ENCODE data around the gene FURIN.

Gene FURIN

DNA sequence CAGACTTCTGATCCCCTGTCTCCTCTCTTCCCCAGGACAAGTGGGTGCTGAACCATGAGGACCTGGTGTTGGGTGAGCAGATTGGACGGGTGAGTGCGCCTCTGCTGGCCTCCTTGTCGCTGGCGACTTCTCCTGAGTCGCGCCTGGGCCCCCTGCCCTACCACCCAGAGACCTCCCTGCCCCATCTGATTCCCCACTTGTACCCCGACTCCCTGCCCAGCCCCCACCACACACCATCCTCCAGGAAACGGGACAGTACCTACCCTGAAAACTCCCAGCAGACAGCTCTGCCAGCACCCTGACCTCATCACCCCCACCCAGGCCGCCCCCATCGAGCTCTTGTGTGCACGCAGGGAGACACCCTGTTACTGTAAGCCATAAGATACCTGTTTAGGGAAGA lies 23.6 kb downstream of the FURIN start:
- ATAC-seq = no peak
- TF ChIP-seq SNAI2 (CRISPR knock-in tag; IDR thresholded peaks at IDR 0.05) (no peak), TOX (CRISPR knock-in tag; IDR thresholded peaks at IDR 0.05; ENCODE audit: borderline replicate concordance) (no peak), ARNTL (CRISPR knock-in tag; IDR thresholded peaks at IDR 0.05; ENCODE audit: borderline replicate concordance, low read depth) (no peak), PPARA (CRISPR knock-in tag; IDR thresholded peaks at IDR 0.05; ENCODE audit: borderline replicate concordance) (no peak), ZNF565 (CRISPR knock-in tag; conservative IDR thresholded peaks at IDR 0.05; ENCODE audit: low read depth) (no peak), ZC3H10 (CRISPR knock-in tag; IDR thresholded peaks at IDR 0.05) (no peak), ZFP30 (CRISPR knock-in tag; IDR thresholded peaks at IDR 0.05) (no peak), RARB (CRISPR knock-in tag; IDR thresholded peaks at IDR 0.05) (no peak), ESRRG (CRISPR knock-in tag; IDR thresholded peaks at IDR 0.05) (no peak), ZNF70 (CRISPR knock-in tag; IDR thresholded peaks at IDR 0.05) (no peak), GLIS3 (CRISPR knock-in tag; IDR thresholded peaks at IDR 0.05) (no peak), TCF4 (CRISPR knock-in tag; IDR thresholded peaks at IDR 0.05; ENCODE audit: borderline replicate concordance) (no peak), OSR1 (CRISPR knock-in tag; IDR thresholded peaks at IDR 0.05) (no peak), BACH2 (CRISPR knock-in tag; IDR thresholded peaks at IDR 0.05; ENCODE audit: borderline replicate concordance) (no peak), ISL1 (CRISPR knock-in tag; IDR thresholded peaks at IDR 0.05) (no peak)
- TF ChIP-seq, protein P1, sequence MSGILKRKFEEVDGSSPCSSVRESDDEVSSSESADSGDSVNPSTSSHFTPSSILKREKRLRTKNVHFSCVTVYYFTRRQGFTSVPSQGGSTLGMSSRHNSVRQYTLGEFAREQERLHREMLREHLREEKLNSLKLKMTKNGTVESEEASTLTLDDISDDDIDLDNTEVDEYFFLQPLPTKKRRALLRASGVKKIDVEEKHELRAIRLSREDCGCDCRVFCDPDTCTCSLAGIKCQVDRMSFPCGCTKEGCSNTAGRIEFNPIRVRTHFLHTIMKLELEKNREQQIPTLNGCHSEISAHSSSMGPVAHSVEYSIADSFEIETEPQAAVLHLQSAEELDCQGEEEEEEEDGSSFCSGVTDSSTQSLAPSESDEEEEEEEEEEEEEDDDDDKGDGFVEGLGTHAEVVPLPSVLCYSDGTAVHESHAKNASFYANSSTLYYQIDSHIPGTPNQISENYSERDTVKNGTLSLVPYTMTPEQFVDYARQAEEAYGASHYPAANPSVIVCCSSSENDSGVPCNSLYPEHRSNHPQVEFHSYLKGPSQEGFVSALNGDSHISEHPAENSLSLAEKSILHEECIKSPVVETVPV (CRISPR knock-in tag; IDR thresholded peaks at IDR 0.05) = no peak
- TF ChIP-seq, protein P2, sequence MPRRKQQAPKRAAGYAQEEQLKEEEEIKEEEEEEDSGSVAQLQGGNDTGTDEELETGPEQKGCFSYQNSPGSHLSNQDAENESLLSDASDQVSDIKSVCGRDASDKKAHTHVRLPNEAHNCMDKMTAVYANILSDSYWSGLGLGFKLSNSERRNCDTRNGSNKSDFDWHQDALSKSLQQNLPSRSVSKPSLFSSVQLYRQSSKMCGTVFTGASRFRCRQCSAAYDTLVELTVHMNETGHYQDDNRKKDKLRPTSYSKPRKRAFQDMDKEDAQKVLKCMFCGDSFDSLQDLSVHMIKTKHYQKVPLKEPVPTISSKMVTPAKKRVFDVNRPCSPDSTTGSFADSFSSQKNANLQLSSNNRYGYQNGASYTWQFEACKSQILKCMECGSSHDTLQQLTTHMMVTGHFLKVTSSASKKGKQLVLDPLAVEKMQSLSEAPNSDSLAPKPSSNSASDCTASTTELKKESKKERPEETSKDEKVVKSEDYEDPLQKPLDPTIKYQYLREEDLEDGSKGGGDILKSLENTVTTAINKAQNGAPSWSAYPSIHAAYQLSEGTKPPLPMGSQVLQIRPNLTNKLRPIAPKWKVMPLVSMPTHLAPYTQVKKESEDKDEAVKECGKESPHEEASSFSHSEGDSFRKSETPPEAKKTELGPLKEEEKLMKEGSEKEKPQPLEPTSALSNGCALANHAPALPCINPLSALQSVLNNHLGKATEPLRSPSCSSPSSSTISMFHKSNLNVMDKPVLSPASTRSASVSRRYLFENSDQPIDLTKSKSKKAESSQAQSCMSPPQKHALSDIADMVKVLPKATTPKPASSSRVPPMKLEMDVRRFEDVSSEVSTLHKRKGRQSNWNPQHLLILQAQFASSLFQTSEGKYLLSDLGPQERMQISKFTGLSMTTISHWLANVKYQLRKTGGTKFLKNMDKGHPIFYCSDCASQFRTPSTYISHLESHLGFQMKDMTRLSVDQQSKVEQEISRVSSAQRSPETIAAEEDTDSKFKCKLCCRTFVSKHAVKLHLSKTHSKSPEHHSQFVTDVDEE (CRISPR knock-in tag; IDR thresholded peaks at IDR 0.05) = no peak
- TF ChIP-seq, protein P3, sequence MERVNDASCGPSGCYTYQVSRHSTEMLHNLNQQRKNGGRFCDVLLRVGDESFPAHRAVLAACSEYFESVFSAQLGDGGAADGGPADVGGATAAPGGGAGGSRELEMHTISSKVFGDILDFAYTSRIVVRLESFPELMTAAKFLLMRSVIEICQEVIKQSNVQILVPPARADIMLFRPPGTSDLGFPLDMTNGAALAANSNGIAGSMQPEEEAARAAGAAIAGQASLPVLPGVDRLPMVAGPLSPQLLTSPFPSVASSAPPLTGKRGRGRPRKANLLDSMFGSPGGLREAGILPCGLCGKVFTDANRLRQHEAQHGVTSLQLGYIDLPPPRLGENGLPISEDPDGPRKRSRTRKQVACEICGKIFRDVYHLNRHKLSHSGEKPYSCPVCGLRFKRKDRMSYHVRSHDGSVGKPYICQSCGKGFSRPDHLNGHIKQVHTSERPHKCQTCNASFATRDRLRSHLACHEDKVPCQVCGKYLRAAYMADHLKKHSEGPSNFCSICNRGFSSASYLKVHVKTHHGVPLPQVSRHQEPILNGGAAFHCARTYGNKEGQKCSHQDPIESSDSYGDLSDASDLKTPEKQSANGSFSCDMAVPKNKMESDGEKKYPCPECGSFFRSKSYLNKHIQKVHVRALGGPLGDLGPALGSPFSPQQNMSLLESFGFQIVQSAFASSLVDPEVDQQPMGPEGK (CRISPR knock-in tag; IDR thresholded peaks at IDR 0.05; ENCODE audit: borderline replicate concordance) = no peak
- TF ChIP-seq, protein P4, sequence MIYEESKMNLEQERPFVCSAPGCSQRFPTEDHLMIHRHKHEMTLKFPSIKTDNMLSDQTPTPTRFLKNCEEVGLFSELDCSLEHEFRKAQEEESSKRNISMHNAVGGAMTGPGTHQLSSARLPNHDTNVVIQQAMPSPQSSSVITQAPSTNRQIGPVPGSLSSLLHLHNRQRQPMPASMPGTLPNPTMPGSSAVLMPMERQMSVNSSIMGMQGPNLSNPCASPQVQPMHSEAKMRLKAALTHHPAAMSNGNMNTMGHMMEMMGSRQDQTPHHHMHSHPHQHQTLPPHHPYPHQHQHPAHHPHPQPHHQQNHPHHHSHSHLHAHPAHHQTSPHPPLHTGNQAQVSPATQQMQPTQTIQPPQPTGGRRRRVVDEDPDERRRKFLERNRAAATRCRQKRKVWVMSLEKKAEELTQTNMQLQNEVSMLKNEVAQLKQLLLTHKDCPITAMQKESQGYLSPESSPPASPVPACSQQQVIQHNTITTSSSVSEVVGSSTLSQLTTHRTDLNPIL (CRISPR knock-in tag; IDR thresholded peaks at IDR 0.05; ENCODE audit: low read depth) = no peak

DNA sequence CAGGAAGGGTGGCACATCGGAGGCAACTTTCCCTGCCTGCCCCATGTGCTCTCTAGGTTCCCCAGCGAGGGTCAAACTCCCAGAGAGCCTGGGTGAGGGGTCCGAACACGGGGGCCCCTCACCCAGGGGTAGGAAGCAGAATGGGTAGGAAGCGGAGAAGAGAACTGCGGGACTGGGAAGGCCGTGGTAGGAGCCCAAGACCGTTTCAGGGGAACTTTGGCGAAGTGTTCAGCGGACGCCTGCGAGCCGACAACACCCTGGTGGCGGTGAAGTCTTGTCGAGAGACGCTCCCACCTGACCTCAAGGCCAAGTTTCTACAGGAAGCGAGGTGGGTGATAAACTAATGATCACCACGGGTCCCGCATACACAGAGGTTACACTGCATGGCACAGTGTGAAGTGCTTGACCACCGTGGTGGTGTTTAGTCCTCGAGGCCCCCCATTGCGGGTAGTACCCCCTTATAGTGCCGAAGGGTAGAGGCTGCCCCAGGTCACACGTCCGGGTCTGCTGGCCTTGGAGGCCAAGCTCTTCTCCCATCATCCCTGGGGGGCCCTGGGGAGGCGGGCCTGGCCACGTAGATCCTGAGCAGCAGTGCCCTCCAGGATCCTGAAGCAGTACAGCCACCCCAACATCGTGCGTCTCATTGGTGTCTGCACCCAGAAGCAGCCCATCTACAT lies 24.2 kb downstream of the FURIN start:
- no peak for ATAC-seq
- no peak for TF ChIP-seq ZFP3 (CRISPR knock-in tag; IDR thresholded peaks at IDR 0.05)
- TF ChIP-seq TOX (CRISPR knock-in tag; IDR thresholded peaks at IDR 0.05; ENCODE audit: borderline replicate concordance) = no peak
- TF ChIP-seq, protein P3 (CRISPR knock-in tag; IDR thresholded peaks at IDR 0.05; ENCODE audit: borderline replicate concordance) = no peak
- no peak for TF ChIP-seq TCF4 (CRISPR knock-in tag; IDR thresholded peaks at IDR 0.05; ENCODE audit: borderline replicate concordance)
- TF ChIP-seq, protein P2 (CRISPR knock-in tag; IDR thresholded peaks at IDR 0.05) = no peak
- no peak for TF ChIP-seq ZFP30 (CRISPR knock-in tag; IDR thresholded peaks at IDR 0.05)
- TF ChIP-seq CSDC2 (CRISPR knock-in tag; IDR thresholded peaks at IDR 0.05) = no peak
- no peak for TF ChIP-seq PPARA (CRISPR knock-in tag; IDR thresholded peaks at IDR 0.05; ENCODE audit: borderline replicate concordance)
- TF ChIP-seq ZC3H10 (CRISPR knock-in tag; IDR thresholded peaks at IDR 0.05) = no peak
- TF ChIP-seq, protein P4 (CRISPR knock-in tag; IDR thresholded peaks at IDR 0.05; ENCODE audit: low read depth) = no peak
- TF ChIP-seq SNAI2 (CRISPR knock-in tag; IDR thresholded peaks at IDR 0.05) = no peak
- no peak for TF ChIP-seq GLIS3 (CRISPR knock-in tag; IDR thresholded peaks at IDR 0.05)
- TF ChIP-seq ZNF70 (CRISPR knock-in tag; IDR thresholded peaks at IDR 0.05) = no peak
- no peak for TF ChIP-seq ISL1 (CRISPR knock-in tag; IDR thresholded peaks at IDR 0.05)
- no peak for TF ChIP-seq ARNTL (CRISPR knock-in tag; IDR thresholded peaks at IDR 0.05; ENCODE audit: borderline replicate concordance, low read depth)
- TF ChIP-seq, protein P1 (CRISPR knock-in tag; IDR thresholded peaks at IDR 0.05) = no peak

Measured in SK-N-SH treated with all-trans-retinoic acid at 6 μM for 48 hours (cell line).